Psoas muscle (tissue), 8 donors: ENCODE data around the gene LKAAEAR1. TPM values are rescaled to one million over a fixed set of nuclear protein-coding genes. Genes with fewer than 3 reads are reported as not detected.
A peak's percentile ranks its signal among the peaks of the same experiment; 100 is the strongest.

Experiments used
- ATAC-seq, 4 donors: fragments of 200-7000 bp; cut with Tn5 transposase; one replicate each; pipeline ENCODE4 v1.9.1; 2020; ENCODE audit warnings: moderate library complexity in 3 of 4, mild to moderate bottlenecking in 2 of 4
- DNase-seq, 2 donors: peaks; one replicate each; pipeline ENCODE4 v3.0.0-alpha.2; 2020
- H3K27ac ChIP-seq: fragments of 200-600 bp; one replicate; pipeline ENCODE4 v1.8.0; 2022
- H3K27me3 ChIP-seq, 3 donors: fragments of 200-600 bp in 1 of 3; one replicate each; pipeline versions ENCODE4 v1.6.1 to v1.8.0; 2013 to 2022; ENCODE audit warnings: low read length in 2 of 3, mild to moderate bottlenecking in 2 of 3, moderate library complexity in 1 of 3; ENCODE audit not compliant: insufficient read depth in 3 of 3
- H3K36me3 ChIP-seq, 2 donors: fragments of 200-600 bp in 1 of 2; one replicate each; pipeline versions ENCODE4 v1.6.1 to v1.8.0; 2013 to 2022; ENCODE audit warnings: low read depth in 1 of 2, mild to moderate bottlenecking in 1 of 2, moderate library complexity in 1 of 2; ENCODE audit not compliant: insufficient read depth in 1 of 2
- H3K4me1 ChIP-seq: fragments of 200-600 bp; one replicate; pipeline ENCODE4 v1.8.0; 2022
- H3K4me3 ChIP-seq: fragments of 200-600 bp; one replicate; pipeline ENCODE4 v1.8.0; 2022; ENCODE audit warnings: mild to moderate bottlenecking
- H3K9me3 ChIP-seq: fragments of 200-600 bp; one replicate; pipeline ENCODE4 v1.8.0; 2022
- CTCF ChIP-seq: fragments of 200-600 bp; IDR thresholded peaks from one replicate; pipeline ENCODE4 v1.8.0; 2022; ENCODE audit warnings: antibody characterized with exemption
- WGBS, 3 donors: extraction: QIAGEN DNeasy Blood & Tissue Kit; methylation state at CpG; one replicate each; pipeline versions ENCODE4 v1.1.6 to v1.1.7; 2013; 5-methylcytosine and 5-hydroxymethylcytosine counted together
- intact Hi-C, 2 donors: fragments of 100-400 bp; cut with DNase I; formaldehyde crosslinking; loops; one replicate each; pipeline versions ENCODE4 v1.11.0 to v1.14.2; 2022
- polyA plus RNA-seq, 3 donors: library from polyadenylated mRNA; stranded (reverse); fragments of 200-250 nt; gene quantifications; one replicate each; pipeline ENCODE4 v1.2.3, GENCODE V29; 2013
- total RNA-seq, 4 donors: library from RNA; stranded (reverse); fragmentation: NEBNext Ultra II Directional in 2 of 4; extraction: Animal tissue kit (Norgen Biotek cat#: 25700) in 2 of 4; gene quantifications; one replicate each; pipeline versions ENCODE4 v1.2.1 to v1.2.4, GENCODE V29; 2021 to 2023
- donor health status: healthy with polysubstance abuse.
- donor health status: DM: no; HTN: no; CAD: no; lungs with moderate emphysema.
- donor health status: Bipolar disorder and iron deficiency.
- donor health status: healthy.
- donor health status: DM: yes; HTN: yes; CAD: no.
- donor health status: DM: no; HTN: no; CAD: no.
- donor health status: DM: no; HTN: no; CAD: no.
- donor health status: DM: yes; HTN: yes; CAD: no.

The LKAAEAR1 gene
- total and polyA plus RNA-seq, 7 donors = not detected

DNA sequence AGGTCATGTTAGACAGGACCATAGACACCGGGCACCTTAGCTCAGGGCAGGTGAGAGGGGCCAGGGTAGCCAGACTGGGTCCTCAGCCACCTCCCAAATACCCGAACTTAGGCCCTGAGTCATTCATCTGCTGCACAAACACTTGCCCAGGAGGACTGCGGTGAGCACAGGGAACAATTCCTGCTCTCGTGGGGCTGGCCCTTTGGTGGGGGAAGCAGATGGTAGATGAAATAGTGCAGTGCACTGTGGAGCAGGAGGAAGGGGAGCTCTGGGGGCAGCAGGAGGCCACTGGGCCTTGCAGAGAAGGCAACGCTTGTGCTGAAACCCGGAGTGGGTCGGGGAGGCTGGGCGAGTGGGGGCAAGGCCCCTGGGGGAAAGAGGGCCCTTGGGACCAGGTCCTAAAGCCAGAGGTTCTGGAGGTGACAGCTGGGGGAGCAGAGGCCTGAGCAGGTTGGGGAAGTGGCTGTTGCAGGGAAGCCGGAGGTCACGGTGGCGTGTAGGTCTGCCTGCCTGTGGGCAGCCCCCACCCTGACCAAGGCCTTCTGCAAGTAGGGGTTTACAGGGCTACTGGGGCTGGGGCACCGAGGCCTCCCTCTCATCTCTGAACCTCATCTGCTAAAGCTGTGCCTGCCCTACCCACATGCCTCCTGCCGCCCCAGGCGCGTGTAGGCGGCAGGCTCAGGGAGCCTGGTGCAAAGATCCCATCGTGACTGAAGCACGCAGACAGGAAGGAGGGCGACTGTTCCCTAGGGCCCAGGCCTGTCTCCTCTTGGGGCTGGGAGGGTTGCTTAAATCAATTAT lies 27.8 kb upstream of the LKAAEAR1 start:
- TF ChIP-seq CTCF = no peak
- intact Hi-C loops = no loop called here
- 77 to 86% (median 78%) methylated on average over 18 to 19 of the region's 19 CpGs for WGBS, 3 donors
- Histone ChIP-seq H3K27ac (no peak overlapping the region), H3K4me1 (no peaks in the 10 kb centered on the region), H3K9me3 (no peaks in the 10 kb centered on the region), H3K36me3 (no peaks in the 10 kb centered on the region), H3K4me3 (no peak overlapping the region), H3K27me3 (peaks cover 0 to 12% (median 8%) of the 10 kb centered on the region in 3 donors)
- DNase-seq (peak in 1 of 2 donors; percentile 42), ATAC-seq (no peak)

DNA sequence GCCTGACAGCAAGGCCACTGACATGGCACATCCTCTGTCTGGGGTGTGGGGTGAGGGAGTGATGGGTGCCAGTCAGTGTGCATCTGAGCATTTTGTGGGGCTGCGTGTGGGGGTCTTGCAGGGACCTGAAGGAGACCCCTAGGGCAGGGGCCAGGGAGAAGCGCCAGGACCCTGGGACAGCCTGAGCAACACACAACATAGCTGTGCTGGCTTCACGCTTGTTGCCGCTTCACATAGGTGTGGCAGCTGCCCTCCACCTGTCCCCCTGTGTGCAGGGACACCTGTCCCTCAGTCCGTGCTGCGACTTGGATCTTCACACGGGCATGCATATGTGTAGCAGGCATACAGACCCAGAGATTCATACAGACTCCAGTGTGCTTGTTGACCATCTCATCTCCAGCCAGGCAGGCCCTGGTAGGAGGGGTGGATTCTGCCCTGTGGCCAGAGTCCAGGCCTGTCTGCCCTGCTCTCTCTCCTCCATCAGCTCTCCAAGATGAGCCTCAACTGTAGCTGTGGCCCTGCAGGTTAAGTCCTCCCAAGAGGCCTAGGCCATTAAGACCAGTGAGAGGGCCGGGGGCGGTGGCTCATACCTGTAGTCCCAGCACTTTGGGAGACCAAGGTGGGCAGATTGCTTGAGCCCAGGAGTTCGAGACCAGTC lies 26.3 kb upstream of the LKAAEAR1 start:
- intact Hi-C loops = no loop called here
- Histone ChIP-seq H3K27me3 (peaks cover 0 to 12% (median 12%) of the 10 kb centered on the region in 3 donors), H3K36me3 (no peaks in the 10 kb centered on the region), H3K4me1 (no peaks in the 10 kb centered on the region), H3K27ac (no peak overlapping the region), H3K4me3 (no peak overlapping the region), H3K9me3 (no peaks in the 10 kb centered on the region)
- no peak for TF ChIP-seq CTCF
- 82 to 86% (median 83%) methylated on average over 10 of the region's 10 CpGs for WGBS, 3 donors
- DNase-seq (no peak), ATAC-seq (no peak)

DNA sequence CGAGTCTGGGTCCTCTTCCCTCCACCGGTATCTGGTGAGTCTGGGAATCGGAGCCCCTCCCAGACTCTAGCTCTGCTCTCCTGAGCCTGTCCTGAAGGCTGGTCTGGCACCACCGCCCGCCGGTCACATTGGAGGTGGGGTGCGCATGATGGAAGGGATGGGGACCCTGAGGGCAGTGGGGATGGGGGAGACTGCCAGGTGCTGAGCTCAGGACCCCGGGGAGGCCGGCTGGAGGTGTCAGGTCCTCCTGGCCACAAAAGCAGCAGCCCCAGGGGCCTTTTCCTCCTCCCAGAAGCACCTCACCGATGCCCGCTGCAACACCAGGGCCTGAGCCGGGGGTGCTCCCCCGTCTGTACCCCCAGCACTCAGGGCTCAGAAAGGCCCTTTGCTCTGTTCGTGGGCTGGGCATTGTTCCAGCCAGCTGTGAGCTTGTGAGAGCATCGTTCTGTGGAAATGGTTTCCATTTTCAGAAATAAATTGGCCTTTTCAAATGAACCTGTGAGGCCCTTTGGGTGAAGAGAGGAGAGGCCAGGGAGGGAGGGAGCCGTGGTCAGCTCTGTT lies 25.7 kb upstream of the LKAAEAR1 start:
- DNase-seq (peak in 1 of 2 donors; percentile 48), ATAC-seq (no peak)
- no peak overlapping the region for H3K27ac ChIP-seq
- no peaks in the 10 kb centered on the region for H3K4me1 ChIP-seq
- peaks cover 0 to 12% (median 10%) of the 10 kb centered on the region in 3 donors for H3K27me3 ChIP-seq
- H3K9me3 ChIP-seq = no peaks in the 10 kb centered on the region
- intact Hi-C loops = no loop called here
- no peak overlapping the region for H3K4me3 ChIP-seq
- no peak for TF ChIP-seq CTCF
- WGBS, 3 donors = 60 to 64% (median 60%) methylated on average over 16 of the region's 16 CpGs
- no peaks in the 10 kb centered on the region for H3K36me3 ChIP-seq

DNA sequence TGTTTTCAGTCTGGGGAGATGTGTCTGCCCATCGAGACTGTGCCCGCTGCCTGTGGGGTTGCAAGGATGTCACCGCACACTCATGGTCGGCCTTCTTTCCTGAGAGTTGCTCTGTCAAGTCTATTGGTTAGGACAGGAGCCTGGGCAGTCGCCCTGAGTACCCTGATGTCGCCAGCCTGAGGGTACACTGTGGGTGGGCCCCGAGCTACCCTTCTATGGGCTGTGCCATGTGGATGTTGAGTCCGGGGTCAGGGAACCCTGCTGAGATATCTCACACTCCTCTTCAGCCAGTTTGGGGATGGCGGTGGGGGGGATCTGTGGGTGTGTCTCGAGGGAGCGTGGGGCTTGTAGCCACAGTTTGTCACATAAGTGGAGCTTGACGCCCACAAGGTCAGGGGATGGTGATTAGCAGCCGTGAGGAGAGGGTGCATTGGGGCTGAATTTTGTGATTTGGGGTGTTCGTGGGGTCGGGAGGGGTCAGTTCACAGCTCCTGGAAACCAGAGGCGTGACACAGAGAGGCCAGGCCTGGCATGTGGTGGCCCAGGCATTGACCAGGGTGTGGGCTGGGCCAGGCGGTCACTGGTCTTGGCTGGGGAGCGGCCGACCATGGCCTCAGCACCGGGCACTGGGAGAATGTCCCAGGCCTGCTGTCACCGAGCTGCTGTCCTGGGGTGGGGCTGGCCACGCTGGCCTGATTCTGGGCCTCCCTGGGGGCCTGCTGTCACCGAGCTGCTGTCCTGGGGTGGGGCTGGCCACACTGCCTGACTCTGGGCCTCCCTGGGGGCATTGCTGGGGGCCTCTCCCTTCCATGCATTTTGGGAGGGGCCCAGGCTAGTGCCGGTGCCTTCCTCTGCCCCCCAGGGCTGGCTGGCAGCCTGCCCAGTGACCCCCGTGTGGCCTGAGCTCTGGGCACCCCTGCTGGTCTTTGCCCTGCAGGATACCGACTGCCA lies 24.8 kb upstream of the LKAAEAR1 start:
- TF ChIP-seq CTCF = no peak
- Histone ChIP-seq H3K36me3 (no peaks in the 10 kb centered on the region), H3K27me3 (peaks cover 0 to 15% (median 12%) of the 10 kb centered on the region in 3 donors), H3K9me3 (no peaks in the 10 kb centered on the region), H3K27ac (no peak overlapping the region), H3K4me1 (no peaks in the 10 kb centered on the region), H3K4me3 (no peak overlapping the region)
- ATAC-seq = no peak
- WGBS, 3 donors = 69 to 79% (median 72%) methylated on average over 22 to 26 of the region's 26 CpGs
- peak in 1 of 2 donors; percentile 29 for DNase-seq
- intact Hi-C loops = no loop called here
